ENCODE measurements around the gene CDCA5. TPM values are rescaled to one million over a fixed set of nuclear protein-coding genes. Genes with fewer than 3 reads are reported as not detected.

The CDCA5 gene
- polyA plus RNA-seq, 1 experiment = 11.9 TPM

DNA sequence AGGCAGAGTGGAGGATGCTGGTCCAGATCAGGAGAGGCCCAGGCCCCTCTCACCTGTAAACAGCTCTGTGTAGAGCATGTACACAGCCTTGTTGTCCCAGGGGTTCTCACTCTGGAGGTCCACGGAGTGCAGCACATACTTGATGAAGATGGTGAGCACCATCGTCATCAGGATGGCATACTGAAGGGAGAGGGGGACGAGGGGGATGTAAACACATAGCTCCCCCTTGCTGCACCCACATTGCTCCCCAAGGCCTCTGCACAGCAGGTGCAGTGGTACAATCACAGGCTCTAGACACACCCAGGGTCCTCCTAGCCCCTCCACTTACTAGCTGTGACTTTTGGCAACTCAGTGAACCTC is 47.6 kb upstream of the CDCA5 start:
- no peaks in the 10 kb centered on the region for H3K27me3 ChIP-seq (ENCODE audit: control insufficient read depth, insufficient read depth, low read length)
- TF ChIP-seq, protein P1, sequence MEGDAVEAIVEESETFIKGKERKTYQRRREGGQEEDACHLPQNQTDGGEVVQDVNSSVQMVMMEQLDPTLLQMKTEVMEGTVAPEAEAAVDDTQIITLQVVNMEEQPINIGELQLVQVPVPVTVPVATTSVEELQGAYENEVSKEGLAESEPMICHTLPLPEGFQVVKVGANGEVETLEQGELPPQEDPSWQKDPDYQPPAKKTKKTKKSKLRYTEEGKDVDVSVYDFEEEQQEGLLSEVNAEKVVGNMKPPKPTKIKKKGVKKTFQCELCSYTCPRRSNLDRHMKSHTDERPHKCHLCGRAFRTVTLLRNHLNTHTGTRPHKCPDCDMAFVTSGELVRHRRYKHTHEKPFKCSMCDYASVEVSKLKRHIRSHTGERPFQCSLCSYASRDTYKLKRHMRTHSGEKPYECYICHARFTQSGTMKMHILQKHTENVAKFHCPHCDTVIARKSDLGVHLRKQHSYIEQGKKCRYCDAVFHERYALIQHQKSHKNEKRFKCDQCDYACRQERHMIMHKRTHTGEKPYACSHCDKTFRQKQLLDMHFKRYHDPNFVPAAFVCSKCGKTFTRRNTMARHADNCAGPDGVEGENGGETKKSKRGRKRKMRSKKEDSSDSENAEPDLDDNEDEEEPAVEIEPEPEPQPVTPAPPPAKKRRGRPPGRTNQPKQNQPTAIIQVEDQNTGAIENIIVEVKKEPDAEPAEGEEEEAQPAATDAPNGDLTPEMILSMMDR (IDR thresholded peaks at IDR 0.05; ENCODE audit: insufficient read depth, low read depth, low read length) = no peak
- no peak overlapping the region for H3K4me3 ChIP-seq (ENCODE audit: low read depth, low read length)
- POLR2A ChIA-PET = interaction anchor here (0.8 kb wide), 1 partner anchor 9 kb away, joined by 3 read pairs; the partner anchor contains the start of genes FAU and MRPL49
- DNase-seq (ENCODE audit: low read depth) = no peak
- peaks cover 49% of the 10 kb centered on the region for H3K36me3 ChIP-seq (ENCODE audit: control insufficient read depth, insufficient read depth, low read length)
- CTCF ChIA-PET = interaction anchor here (1.0 to 1.6 kb wide), 2 partner anchors 14 to 20 kb away, joined by 3 to 9 read pairs; partner anchors contain the start of genes TM7SF2 and ZNHIT2

DNA sequence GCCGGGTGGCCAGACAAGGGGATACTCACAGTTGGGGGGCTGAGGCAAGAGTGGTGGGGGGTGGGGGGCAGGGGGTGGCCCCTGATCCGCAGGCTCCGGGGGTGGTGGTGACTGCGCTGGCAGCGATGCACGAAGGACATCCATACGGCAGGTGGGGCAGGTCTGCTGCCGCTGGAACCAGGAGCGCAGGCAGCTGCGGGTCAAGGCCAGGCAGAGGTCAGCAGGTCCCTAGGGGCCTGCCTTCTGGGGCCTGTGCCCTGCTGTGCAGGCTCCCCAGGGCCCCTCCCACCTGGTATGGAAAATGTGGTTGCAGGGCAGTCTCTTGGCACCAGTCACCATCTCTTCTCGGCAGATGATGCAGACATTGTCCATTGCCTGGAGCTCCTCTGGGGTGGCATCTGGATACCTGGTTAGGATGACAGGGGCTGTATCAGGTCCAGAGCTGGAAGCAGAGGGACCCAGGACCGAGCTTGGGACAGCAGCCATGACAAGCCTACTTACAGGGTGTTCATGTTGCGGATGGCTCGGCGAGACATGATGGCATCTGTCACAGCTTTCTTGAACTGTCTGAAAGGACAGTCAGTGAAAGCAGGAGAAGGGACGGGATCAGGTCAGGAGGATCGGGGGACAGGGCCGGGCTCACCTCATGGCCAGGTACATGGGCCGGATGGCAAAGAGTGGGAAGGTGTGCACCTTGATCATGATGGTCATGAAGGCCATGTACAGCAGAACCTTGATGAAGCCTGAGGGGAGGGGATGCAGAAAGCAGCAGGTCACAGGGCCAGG is 47.0 kb upstream of the CDCA5 start:
- Histone ChIP-seq H3K4me3 (ENCODE audit: low read depth, low read length) (no peak overlapping the region), H3K27me3 (ENCODE audit: control insufficient read depth, insufficient read depth, low read length) (no peaks in the 10 kb centered on the region), H3K36me3 (ENCODE audit: control insufficient read depth, insufficient read depth, low read length) (peaks cover 52% of the 10 kb centered on the region)
- ChIA-PET POLR2A (interaction anchor here (0.8 kb wide), 1 partner anchor 9 kb away, joined by 3 read pairs; the partner anchor contains the start of genes FAU and MRPL49), CTCF (interaction anchor here (0.9 to 1.6 kb wide), 3 partner anchors 9 to 20 kb away, joined by 3 to 9 read pairs (median 6); partner anchors contain the start of genes FAU, MRPL49, TM7SF2 and ZNHIT2)
- TF ChIP-seq, protein P1 (IDR thresholded peaks at IDR 0.05; ENCODE audit: insufficient read depth, low read depth, low read length) = no peak
- no peak for DNase-seq (ENCODE audit: low read depth)

DNA sequence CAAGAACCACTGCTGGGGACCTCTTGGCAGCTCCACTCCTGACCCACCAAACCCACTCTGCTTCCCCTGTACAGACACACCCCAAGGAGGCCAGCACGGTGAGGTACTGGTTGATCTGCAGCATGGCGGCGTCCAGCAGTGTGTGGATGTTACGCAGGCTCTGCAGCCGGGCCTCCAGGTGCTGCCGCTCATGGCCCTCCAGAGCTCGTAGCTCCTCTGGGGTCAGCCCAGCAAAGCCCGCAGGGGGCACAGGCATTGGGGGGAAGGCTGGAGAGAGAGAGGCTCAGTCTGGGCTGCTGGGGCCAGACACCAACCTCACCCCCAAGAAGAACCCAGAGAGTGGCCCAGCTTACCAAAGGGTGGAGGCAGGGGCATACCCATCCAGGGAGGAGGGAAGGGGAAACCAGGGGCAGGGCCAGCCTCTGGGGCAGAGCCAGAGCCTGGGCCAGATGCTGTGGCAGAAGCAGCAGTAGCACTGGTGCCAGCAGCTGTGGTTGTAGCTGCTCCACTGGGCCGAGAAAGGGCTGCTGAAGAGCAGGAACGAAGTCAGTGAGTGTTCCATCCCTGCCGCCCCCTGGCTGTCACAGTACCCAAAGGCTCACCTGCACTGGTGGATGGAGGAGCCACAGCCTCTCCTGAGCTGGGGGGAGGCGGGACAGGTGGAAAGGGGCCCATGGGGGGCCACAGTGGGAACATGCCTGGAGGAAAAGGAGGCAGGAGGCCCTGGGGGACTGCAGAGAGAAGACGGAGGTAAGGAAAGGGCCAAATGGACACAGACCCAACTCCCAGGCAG is 46.0 kb upstream of the CDCA5 start:
- TF ChIP-seq, protein P1 (IDR thresholded peaks at IDR 0.05; ENCODE audit: insufficient read depth, low read depth, low read length) = no peak
- POLR2A ChIA-PET = no interaction called here
- no peak for DNase-seq (ENCODE audit: low read depth)
- CTCF ChIA-PET = interaction anchor here (0.9 to 1.2 kb wide), 2 partner anchors 8 to 12 kb away, joined by 3 to 6 read pairs; partner anchors contain the start of genes FAU, MRPL49 and ZNHIT2
- Histone ChIP-seq H3K4me3 (ENCODE audit: low read depth, low read length) (no peak overlapping the region), H3K36me3 (ENCODE audit: control insufficient read depth, insufficient read depth, low read length) (peaks cover 57% of the 10 kb centered on the region), H3K27me3 (ENCODE audit: control insufficient read depth, insufficient read depth, low read length) (no peaks in the 10 kb centered on the region)

DNA sequence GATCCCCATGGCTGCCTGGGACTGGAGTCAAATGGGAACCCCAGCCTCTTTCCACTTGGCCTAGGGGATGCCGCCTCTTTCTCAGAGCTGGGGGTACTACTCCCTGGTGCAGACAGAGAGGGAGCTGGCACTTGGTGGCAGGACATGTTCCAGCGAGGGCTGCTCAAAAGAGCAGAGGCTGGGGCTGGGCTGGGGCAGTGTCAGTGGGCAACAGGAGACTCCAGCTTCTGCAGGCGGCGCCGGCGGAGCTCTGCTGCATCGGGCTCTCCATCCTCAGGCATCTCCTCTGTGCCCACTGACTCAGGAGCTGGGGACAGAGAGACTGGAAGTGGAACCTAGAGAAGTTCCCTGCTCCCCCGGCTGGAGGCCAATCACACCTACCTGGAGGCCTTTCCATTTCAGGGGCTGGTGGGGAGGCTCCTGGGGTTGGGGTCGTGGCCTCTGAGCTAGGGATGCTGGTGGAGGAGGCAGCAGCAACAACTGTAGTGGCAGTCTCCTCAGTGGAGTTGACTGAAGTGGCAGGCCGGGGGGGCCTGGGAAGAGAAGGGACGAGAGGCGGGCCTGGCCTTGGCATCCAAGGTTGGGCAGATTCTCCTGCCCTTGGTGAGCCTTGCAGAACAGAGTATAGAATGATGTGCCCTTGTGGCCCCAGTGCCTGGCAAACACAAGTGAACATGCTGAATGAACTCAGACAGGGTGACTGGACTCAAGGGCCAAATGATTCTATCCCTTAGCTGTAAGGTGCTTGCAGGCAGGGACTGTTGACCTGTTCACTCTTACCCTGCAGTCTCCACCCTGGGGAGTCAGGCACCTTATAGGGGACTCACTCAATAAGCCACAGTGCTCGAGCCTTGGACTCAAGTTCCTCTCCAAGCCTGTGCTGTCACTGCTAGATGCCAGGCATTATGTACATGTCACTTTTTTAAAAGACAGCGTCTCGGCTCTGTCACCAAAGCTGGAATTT is 44.6 kb upstream of the CDCA5 start:
- Histone ChIP-seq H3K27me3 (ENCODE audit: control insufficient read depth, insufficient read depth, low read length) (no peaks in the 10 kb centered on the region), H3K4me3 (ENCODE audit: low read depth, low read length) (no peak overlapping the region), H3K36me3 (ENCODE audit: control insufficient read depth, insufficient read depth, low read length) (peaks cover 57% of the 10 kb centered on the region)
- no peak for DNase-seq (ENCODE audit: low read depth)
- ChIA-PET POLR2A (no interaction called here), CTCF (interaction anchor here (0.9 to 1.2 kb wide), 2 partner anchors 10 to 16 kb away, joined by 3 to 4 read pairs; no protein-coding TSS in a partner anchor)
- TF ChIP-seq, protein P1 (IDR thresholded peaks at IDR 0.05; ENCODE audit: insufficient read depth, low read depth, low read length) = no peak
